Bone marrow (tissue), 2 donors: ENCODE data around the gene ARHGAP1.
"Not testable (repeated sequence)": the region's sequence is repeated elsewhere in the genome, so short reads cannot be mapped to it uniquely, and the experiment has no call there.

Experiments used
- DNase-seq, 2 donors: peaks; one replicate each; lab custom pipeline; 2025; lab: John Stamatoyannopoulos, UW

ARHGAP1 gene

DNA sequence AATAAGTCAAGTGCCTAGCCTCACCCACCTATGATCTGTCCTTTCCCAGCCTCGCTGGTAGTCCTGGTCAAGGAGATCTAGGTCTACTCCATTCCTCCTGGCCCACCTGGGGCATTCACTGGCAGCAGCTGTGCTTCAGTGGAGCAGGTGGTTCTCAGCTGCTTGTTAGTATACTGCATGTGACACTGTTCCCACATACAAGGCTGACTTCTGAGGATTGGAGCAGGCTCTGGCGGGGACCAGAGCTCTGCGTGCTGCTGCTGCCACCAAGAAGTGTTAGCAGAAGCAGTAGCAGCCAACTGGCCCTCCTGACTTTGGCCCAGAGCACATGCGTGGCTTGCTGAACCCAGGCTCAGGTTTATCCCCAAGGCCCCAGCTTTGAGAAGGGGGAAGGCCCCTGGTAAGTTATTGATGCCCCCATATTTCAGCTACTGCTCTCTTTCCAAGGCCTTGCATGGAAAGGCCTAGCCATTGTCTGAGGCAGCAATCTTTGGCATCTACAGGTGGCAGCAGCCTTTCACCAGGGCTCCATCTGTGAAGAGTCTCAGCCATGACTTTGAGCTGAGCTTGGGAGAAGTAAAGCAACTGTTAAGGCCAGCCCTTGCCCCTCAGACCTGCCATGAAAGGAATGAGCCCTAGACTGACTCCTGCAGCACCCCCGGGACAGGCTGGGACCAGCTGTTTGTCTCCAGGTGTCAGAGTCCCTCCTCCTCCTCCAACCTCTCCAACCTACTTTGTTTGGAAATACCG is 26.5 kb downstream of the ARHGAP1 start:
- no peak for DNase-seq

- no peak for DNase-seq
Measured at GRCh38 chr11:46672381-46672839, 28.0 kb downstream of the ARHGAP1 start.

GRCh38 chr11:46671958-46672315 is 28.5 kb downstream of the ARHGAP1 start:
- DNase-seq = no peak

DNA sequence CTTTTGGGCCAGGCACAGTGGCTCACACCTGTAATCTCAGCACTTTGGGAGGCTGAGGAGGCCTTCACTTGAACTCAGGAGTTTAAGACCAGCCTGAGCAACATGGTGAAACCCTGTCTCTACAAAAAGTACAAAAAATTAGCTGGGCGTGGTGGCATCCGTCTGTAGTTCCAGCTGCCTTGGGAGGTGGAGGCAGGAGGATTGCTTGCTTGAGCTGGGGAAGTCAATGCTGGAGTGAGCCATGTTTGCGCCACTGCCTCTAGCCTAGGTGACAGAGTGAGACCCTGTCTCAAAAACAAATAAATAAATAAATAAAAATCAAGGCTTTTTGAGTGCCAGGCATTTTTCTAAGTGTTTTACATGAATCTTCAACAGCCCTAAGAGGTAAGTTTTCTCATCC is 29.9 kb downstream of the ARHGAP1 start:
- DNase-seq = not testable (repeated sequence)

DNA sequence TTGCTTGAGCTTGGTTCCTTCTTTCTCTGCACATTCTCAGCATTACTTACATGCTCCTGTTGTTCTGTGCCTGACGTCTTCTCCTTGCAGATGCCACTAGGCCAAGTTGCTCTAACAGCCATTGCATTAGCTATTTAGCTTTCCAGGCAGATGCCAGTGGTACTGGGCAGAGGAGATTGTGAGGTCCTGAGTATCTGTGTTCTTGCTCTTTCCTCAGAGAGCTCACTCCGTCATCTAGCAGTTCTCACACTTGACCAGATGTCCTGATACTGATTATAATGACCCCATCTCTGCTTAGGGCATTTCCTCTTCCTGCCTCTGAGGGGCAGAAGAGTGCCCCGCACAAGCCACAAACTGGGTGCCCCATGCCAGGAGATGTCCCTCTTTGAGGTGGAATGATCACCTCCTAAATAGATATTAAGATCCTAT is 30.7 kb downstream of the ARHGAP1 start:
- DNase-seq = no peak

GRCh38 chr11:46668480-46669085 is 31.8 kb downstream of the ARHGAP1 start:
- DNase-seq = no peak

- no peak for DNase-seq
Measured at GRCh38 chr11:46667043-46667481, 33.4 kb downstream of the ARHGAP1 start.

DNA sequence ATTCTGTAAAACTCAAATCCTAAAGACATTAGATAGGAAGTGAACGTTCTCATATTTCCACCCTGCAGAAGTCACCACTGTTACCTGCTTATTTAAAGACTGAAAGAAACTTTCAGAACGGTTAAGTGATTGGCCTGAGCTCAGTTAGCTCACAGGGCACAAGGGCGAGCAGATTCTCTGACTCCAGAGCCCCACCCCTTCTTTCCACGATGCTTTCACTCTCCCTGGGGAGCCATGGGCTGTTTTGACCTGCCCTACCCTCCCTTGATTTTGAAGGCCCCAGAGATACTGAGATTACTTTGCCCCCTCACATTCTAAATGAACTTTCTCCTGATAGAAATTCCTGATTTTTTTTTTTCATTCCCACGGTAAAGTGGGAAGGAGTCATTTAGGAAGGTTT is 33.9 kb downstream of the ARHGAP1 start:
- no peak for DNase-seq

- no peak for DNase-seq
Measured at GRCh38 chr11:46665356-46665755, 35.1 kb downstream of the ARHGAP1 start.

DNA sequence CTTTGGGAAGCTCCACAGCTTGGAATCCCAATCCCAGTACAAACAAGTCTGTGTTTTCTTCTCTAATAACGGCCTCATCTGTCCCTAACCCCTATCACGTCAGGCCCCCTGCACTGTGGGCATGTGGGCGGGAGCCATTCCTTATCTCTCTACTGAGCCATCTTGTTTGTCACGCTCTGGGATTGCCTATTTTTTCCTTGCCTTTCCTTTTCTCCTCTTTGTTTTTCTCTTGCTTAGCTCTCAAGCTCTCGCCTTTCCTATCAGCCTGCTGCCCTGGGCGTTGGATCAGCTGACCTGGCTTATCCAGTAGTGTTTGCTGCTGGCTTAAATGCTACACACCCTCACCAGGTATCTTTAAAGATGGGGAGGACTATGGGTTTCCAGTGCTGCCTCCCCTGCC is 35.8 kb downstream of the ARHGAP1 start:
- DNase-seq = no peak

DNA sequence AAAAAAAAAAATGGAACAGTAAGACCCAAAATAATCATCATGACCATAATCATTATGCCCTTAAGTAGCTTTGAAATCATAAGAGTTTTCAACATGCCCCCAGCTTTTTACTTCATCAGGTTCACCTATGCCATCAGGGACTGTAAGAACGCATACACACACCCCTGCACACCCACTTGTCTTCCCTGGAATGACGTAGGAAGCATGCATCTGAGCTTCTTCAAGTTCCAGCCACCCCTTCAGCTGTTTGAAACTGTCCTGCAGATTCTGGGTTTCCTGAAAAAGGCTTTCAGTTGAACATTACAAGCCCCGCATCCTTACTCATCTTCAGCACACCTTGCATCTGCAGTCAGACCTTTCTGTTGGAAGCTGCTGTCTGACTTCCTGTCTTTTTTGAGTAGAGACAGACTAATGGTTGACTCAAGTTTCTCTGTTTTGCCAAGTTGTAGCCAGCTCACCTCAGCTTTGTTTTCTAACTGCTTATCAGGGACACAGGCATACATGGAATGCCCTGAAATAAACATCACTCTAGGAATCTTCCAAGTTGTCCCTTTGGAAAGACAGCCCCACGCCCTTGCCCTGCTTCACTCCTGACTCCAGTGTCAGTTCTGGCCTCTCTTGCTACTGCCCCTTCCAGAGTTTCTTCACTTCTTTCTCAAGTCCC is 37.0 kb downstream of the ARHGAP1 start:
- no peak for DNase-seq

DNA sequence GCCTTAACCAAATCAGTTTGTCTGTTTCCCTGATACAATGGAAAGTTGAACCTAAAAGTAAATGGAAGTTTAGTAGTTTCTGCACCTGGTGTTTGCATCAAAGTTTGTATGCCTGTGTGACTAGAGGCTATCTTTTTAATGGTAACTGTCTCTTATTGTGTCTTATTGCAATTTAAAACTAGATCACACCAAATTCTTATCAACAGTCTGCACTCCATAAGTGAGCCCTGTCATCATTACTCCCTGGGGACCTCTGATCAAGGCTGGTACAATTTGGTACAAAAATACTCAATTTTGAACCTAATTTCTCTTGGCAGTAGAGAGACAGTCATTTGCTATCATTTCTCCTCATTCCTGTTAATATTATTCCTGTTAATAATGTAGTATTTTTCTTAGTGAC is 38.1 kb downstream of the ARHGAP1 start:
- no peak for DNase-seq

- DNase-seq = no peak
Measured at GRCh38 chr11:46661836-46662235, 38.6 kb downstream of the ARHGAP1 start.

- peak in 1 of 2 donors; percentile 38 for DNase-seq
Measured at GRCh38 chr11:46659908-46660307, 40.5 kb downstream of the ARHGAP1 start.

DNA sequence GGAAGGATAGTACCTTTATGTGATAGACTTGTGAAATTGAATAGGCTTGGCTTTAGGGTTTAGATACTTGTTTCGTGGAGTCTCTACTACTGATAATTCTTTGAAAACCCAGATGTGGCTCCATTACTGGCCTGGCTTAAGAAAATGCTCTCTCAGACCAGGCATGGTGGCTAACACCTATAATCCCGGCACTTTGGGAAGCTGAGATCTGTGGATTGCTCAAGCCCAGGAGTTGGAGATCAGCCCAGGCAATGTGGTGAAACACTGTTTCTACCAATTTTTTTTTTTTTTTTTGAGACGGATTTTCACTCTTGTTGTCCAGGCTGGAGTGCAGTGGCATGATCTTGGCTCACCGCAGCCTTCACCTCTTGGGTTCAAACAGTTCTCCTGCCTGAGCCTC is 42.2 kb downstream of the ARHGAP1 start:
- DNase-seq = no peak

DNA sequence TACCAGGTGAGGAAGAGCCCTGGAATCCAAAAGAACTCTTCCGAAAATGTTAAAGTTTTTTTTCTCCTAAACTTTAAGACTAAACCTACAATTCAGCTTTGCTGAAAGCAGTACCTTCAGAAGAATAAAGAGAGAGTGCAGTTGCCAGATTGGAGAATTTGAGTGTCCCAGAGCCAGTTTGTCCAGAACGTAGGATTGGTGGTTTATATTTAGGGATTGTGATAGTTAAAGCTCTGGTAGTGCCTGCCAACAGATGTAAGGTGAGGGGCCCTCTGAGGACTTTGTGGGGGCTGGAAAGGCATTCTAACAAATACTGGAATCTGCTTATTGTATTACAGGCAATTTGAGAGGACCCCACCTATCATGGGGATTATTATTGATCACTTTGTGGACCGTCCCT is 43.2 kb downstream of the ARHGAP1 start:
- no peak for DNase-seq

DNA sequence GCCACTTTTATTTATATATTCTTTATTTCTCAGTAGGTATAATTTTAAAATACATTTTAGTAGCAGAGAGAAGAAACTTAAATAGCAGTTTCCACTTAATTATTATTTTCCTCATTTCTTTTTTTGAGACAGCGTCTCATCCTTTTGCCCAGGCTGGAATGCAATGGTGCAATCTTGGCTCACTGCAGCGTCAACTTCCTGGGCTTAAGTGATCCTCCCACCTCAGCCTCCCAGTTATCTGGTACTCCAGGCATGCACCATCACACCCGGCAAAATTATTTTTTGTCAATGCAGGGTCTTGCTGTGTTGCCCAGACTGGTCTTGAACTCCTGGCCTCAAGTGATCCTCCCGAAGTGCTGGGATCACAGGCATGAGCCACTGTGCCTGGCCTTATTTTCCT is 44.8 kb downstream of the ARHGAP1 start:
- no peak for DNase-seq

DNA sequence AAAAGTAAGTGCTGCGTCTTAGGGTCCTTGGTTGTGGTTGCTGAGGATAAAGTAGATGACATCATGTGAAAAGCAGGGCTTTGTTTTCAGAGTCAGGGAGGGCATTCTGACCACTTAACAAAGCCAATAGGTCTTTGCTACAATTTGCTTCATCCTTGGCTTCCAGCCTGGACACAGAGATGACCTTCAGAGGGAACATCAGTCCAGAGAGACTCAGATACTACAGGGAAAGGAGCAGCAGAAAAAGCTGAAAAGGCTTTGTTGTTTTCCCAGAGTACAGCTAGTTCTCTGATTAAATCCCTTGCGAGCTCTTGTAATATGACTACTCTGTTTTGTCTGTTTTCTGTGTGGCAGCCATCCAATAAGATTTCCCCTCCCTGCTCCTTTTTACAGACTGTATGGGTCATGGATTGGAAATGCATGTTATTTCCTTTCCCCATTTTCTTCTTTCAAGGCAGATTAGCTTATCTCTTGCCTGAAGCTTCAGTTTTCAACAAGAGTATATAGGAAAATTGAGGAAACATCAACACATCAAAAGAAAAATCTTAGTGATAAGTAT is 51.2 kb downstream of the ARHGAP1 start:
- no peak for DNase-seq

DNA sequence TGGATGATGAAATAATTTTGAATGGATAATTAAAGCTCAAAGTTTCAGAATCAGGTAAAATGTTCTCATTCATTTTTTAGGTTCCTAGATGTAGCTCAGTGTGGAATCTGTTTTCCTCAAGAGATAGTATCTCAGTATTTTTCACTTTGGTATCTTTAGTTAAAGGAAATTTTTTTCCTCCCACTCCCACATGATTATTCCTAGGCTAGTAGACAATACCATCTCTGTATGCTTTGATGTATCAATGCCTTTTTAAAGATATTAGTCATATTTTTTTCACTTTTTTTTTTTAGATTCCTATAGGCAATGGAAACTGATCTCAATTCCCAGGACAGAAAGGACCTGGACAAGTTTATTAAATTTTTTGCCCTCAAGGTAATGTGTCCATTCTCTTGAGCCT is 56.4 kb downstream of the ARHGAP1 start:
- no peak for DNase-seq

DNA sequence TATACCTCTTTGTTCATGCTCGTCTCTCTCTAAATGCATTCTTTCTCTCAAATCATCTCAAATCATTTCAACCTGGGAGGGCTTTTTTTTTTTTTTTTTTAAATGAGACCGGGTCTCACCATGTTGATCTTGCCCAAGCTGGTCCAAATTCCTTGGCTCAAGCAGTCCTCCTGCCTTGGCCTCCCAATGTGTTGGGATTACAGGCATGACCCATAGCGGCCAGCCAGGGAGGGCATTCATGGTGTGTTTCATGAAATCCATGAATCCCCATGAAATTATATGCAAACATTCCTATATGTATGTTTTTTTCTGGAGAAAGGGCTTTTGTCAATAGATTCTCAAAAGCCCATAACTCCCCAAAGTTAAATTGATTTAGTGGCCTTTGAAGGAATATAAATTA is 56.9 kb downstream of the ARHGAP1 start:
- DNase-seq = no peak

GRCh38 chr11:46642627-46643335 is 57.6 kb downstream of the ARHGAP1 start:
- no peak for DNase-seq

GRCh38 chr11:46641639-46642038 is 58.8 kb downstream of the ARHGAP1 start:
- DNase-seq = no peak
